PFSK-1 (cell line): ENCODE data around the gene C5AR1.

ENCODE experiments used
- FOXP2 ChIP-seq: optimal IDR thresholded peaks from 2 replicates; pipeline ENCODE3; 2011; ENCODE audit warnings: borderline replicate concordance, control low read depth, inconsistent platforms; ENCODE audit not compliant: insufficient read depth; ENCODE audit errors: extremely low read length, extremely low read depth
- POLR2AphosphoS5 ChIP-seq: IDR thresholded peaks from 2 replicates; pipeline ENCODE4 v1.6.1; 2012; ENCODE audit warnings: low read depth, mild to moderate bottlenecking, control low read depth, low read length, moderate library complexity
- TF ChIP-seq, protein P1 (sequence below), 2 experiments: IDR thresholded peaks; 2 replicates each; pipeline versions ENCODE4 v1.6.1 to v1.8.0; 2011 to 2012; ENCODE audit warnings: low read depth in 2 of 2, low read length in 2 of 2, control low read depth in 1 of 2, inconsistent platforms in 1 of 2, mild to moderate bottlenecking in 1 of 2, moderate library complexity in 1 of 2; ENCODE audit not compliant: insufficient read depth in 1 of 2

- TF ChIP-seq, protein P1, sequence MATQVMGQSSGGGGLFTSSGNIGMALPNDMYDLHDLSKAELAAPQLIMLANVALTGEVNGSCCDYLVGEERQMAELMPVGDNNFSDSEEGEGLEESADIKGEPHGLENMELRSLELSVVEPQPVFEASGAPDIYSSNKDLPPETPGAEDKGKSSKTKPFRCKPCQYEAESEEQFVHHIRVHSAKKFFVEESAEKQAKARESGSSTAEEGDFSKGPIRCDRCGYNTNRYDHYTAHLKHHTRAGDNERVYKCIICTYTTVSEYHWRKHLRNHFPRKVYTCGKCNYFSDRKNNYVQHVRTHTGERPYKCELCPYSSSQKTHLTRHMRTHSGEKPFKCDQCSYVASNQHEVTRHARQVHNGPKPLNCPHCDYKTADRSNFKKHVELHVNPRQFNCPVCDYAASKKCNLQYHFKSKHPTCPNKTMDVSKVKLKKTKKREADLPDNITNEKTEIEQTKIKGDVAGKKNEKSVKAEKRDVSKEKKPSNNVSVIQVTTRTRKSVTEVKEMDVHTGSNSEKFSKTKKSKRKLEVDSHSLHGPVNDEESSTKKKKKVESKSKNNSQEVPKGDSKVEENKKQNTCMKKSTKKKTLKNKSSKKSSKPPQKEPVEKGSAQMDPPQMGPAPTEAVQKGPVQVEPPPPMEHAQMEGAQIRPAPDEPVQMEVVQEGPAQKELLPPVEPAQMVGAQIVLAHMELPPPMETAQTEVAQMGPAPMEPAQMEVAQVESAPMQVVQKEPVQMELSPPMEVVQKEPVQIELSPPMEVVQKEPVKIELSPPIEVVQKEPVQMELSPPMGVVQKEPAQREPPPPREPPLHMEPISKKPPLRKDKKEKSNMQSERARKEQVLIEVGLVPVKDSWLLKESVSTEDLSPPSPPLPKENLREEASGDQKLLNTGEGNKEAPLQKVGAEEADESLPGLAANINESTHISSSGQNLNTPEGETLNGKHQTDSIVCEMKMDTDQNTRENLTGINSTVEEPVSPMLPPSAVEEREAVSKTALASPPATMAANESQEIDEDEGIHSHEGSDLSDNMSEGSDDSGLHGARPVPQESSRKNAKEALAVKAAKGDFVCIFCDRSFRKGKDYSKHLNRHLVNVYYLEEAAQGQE (IDR thresholded peaks at IDR 0.05; ENCODE audit: insufficient read depth in 1 of 2, low read depth in 2 of 2, low read length in 2 of 2), result no peak
- no peak for TF ChIP-seq FOXP2
- no peak for TF ChIP-seq POLR2AphosphoS5
Measured at GRCh38 chr19:47302249-47302648, 7.4 kb upstream of the C5AR1 start.
